ENCODE results near the gene SIX3. TPM values are rescaled to one million over a fixed set of nuclear protein-coding genes. Genes with fewer than 3 reads are reported as not detected.

SIX3 gene
- polyA plus RNA-seq, 2 of the 4 experiments (the other 2 are of a cell fraction), result 0.22 to 0.59 TPM

- Histone ChIP-seq H3K4me1 (peaks cover 6% of the 10 kb centered on the region; the same call in 2 of the 3 replicates), H3K9me3 (no peaks in the 10 kb centered on the region), H3K4me3 (no peak overlapping the region), H3K4me2 (no peak overlapping the region), H3K27ac (no peak overlapping the region)
- TF ChIP-seq NPAS2 (CRISPR knock-in tag; IDR thresholded peaks at IDR 0.05; ENCODE audit: borderline replicate concordance), result no peak
- no peak for TF ChIP-seq HMGXB4 (CRISPR knock-in tag; IDR thresholded peaks at IDR 0.05; ENCODE audit: borderline replicate concordance)
- no peak for TF ChIP-seq EHF (CRISPR knock-in tag; IDR thresholded peaks at IDR 0.05)
- no peak for TF ChIP-seq HDAC2 (IDR thresholded peaks at IDR 0.05)
- TF ChIP-seq NR3C1 (IDR thresholded peaks at IDR 0.05), result no peak
- no peak for TF ChIP-seq MAX (IDR thresholded peaks at IDR 0.05)
- TF ChIP-seq TP53 (CRISPR knock-in tag; IDR thresholded peaks at IDR 0.05), result no peak
- FAIRE-seq (no peak), DNase-seq (ENCODE audit: low read depth in 1 of 2, low spot score in 1 of 2) (no peak), ATAC-seq (no peak)
- 89% methylated on average over 16 of the region's 16 CpGs for WGBS (ENCODE audit: missing lambda C conversion rate)
- CTCF ChIA-PET, result interaction anchor here (1.0 to 1.9 kb wide), 3 partner anchors 8 to 553 kb away, joined by 3 to 18 read pairs (median 4); no protein-coding TSS in a partner anchor
- POLR2A ChIA-PET, result no interaction called here
Measured at GRCh38 chr2:44945676-44946371, 4.3 kb downstream of the SIX3 start.

- FAIRE-seq (no peak), DNase-seq (ENCODE audit: low read depth in 1 of 2, low spot score in 1 of 2) (no peak), ATAC-seq (no peak)
- POLR2A ChIA-PET, result no interaction called here
- Histone ChIP-seq H3K4me1 (no peaks in the 10 kb centered on the region), H3K9me3 (no peaks in the 10 kb centered on the region), H3K4me2 (no peak overlapping the region), H3K4me3 (no peak overlapping the region), H3K27ac (no peak overlapping the region)
- 64% methylated on average over 11 of the region's 11 CpGs for WGBS (ENCODE audit: missing lambda C conversion rate)
- TF ChIP-seq KDM5A (IDR thresholded peaks at IDR 0.05) (no peak), FOSL2 (IDR thresholded peaks at IDR 0.05) (no peak), FOSL2 (CRISPR knock-in tag; IDR thresholded peaks at IDR 0.05) (no peak), HEYL (CRISPR knock-in tag; IDR thresholded peaks at IDR 0.05) (no peak), RFX5 (IDR thresholded peaks at IDR 0.05) (no peak), E2F6 (IDR thresholded peaks at IDR 0.05; ENCODE audit: borderline replicate concordance, low read depth) (no peak), POLR2A (IDR thresholded peaks at IDR 0.05; ENCODE audit: low read length) (no peak), KDM1A (IDR thresholded peaks at IDR 0.05; ENCODE audit: low read depth) (no peak), SMC3 (IDR thresholded peaks at IDR 0.05) (no peak), RCOR1 (IDR thresholded peaks at IDR 0.05; ENCODE audit: low read depth, low read length) (no peak), CHD2 (IDR thresholded peaks at IDR 0.05; ENCODE audit: low read length, partially characterized antibody) (no peak), NFE2L2 (conservative IDR thresholded peaks at IDR 0.05; ENCODE audit: low read length) (no peak), CEBPB (IDR thresholded peaks at IDR 0.05) (no peak), FOSB (CRISPR knock-in tag; IDR thresholded peaks at IDR 0.05) (no peak), EHF (CRISPR knock-in tag; IDR thresholded peaks at IDR 0.05) (no peak), REST (IDR thresholded peaks at IDR 0.05) (no peak), MAX (IDR thresholded peaks at IDR 0.05) (no peak), EP300 (IDR thresholded peaks at IDR 0.05) (no peak)
- CTCF ChIA-PET, result interaction anchor here (1.0 to 1.9 kb wide), 3 partner anchors 9 to 554 kb away, joined by 3 to 18 read pairs (median 4); no protein-coding TSS in a partner anchor
Measured at GRCh38 chr2:44946372-44947027, 5.0 kb downstream of the SIX3 start.
